22Rv1 (cell line): ENCODE measurements around the gene XYLT2.

Experiments
- CTCF ChIP-seq: fragments of 450-650 bp; IDR thresholded peaks from 2 replicates; pipeline ENCODE4 v1.5.1; 2017; ENCODE audit warnings: mild to moderate bottlenecking
- ZFX ChIP-seq: fragments of 450-650 bp; IDR thresholded peaks from 2 replicates; pipeline ENCODE4 v1.6.1; 2017; ENCODE audit warnings: antibody characterized with exemption, borderline replicate concordance

GRCh38 chr17:50355336-50355700 lies 9.4 kb downstream of the XYLT2 start:
- TF ChIP-seq CTCF (no peak), ZFX (no peak)
